ENCODE data around the gene STXBP5L. TPM values are rescaled to one million over a fixed set of nuclear protein-coding genes. Genes with fewer than 3 reads are reported as not detected.

STXBP5L gene
- polyA plus RNA-seq, 3 donors: not detected

- no peak overlapping the region for H3K27ac Mint-ChIP-seq
- no peak overlapping the region for H3K9ac ChIP-seq (ENCODE audit: insufficient read depth, low read length, poor library complexity, severe bottlenecking)
- H4K20me1 ChIP-seq (ENCODE audit: insufficient read depth, low read length): no peaks in the 10 kb centered on the region
- intact Hi-C loops (cut with micrococcal nuclease): no loop called here
- H3K79me2 ChIP-seq (ENCODE audit: insufficient read depth, low read length): no peaks in the 10 kb centered on the region
- H3K27ac ChIP-seq (ENCODE audit: low read depth in 1 of 2, low read length in 2 of 2): no peak overlapping the region
- H3K27me3 Mint-ChIP-seq (ENCODE audit: low read depth in 3 of 3): peaks cover 0 to 1% (median 0%) of the 10 kb centered on the region in 3 donors
- H2AFZ ChIP-seq (ENCODE audit: insufficient read depth, low read depth, low read length, poor library complexity, severe bottlenecking): no peak overlapping the region
- no peak for DNase-seq
- H3K4me1 ChIP-seq (ENCODE audit: control insufficient read depth in 1 of 2, insufficient read depth in 2 of 2, low read length in 2 of 2): no peaks in the 10 kb centered on the region
- H3K4me1 Mint-ChIP-seq: no peaks in the 10 kb centered on the region
- no peak overlapping the region for H3K4me2 ChIP-seq (replicated peaks; ENCODE audit: extremely low read depth, low read length, poor library complexity, severe bottlenecking)
- H3K36me3 Mint-ChIP-seq: no peaks in the 10 kb centered on the region
- no peaks in the 10 kb centered on the region for H3K36me3 ChIP-seq (replicated peaks in 1 of 2; ENCODE audit: control insufficient read depth in 1 of 2, insufficient read depth in 2 of 2, low read length in 2 of 2)
- H3K9me3 ChIP-seq (replicated peaks in 1 of 2; ENCODE audit: control insufficient read depth in 1 of 2, insufficient read depth in 1 of 2, low read length in 2 of 2): peaks cover 0 to 3% of the 10 kb centered on the region in 2 donors
- H3K9me3 Mint-ChIP-seq: peaks cover 2 to 11% (median 5%) of the 10 kb centered on the region in 7 donors
- H3K4me3 ChIP-seq (replicated peaks in 1 of 3; ENCODE audit: low read depth in 2 of 3, low read length in 3 of 3): no peak overlapping the region
- H3K27me3 ChIP-seq (ENCODE audit: control insufficient read depth in 2 of 2, insufficient read depth in 2 of 2, low read length in 2 of 2): no peaks in the 10 kb centered on the region
- no peak for TF ChIP-seq CTCF (IDR thresholded peaks at IDR 0.05)
- H3K4me3 Mint-ChIP-seq: no peak overlapping the region
Observed at GRCh38 chr3:121202573-121202972, 294.6 kb downstream of the STXBP5L start.

- H3K9me3 ChIP-seq (replicated peaks in 1 of 2; ENCODE audit: control insufficient read depth in 1 of 2, insufficient read depth in 1 of 2, low read length in 2 of 2): no peaks in the 10 kb centered on the region
Observed at GRCh38 chr3:121223116-121223515, 315.1 kb downstream of the STXBP5L start.

More at GRCh38 chr3:121223116-121223515, 315.1 kb downstream of the STXBP5L start:
- H3K9ac ChIP-seq (ENCODE audit: insufficient read depth, low read length, poor library complexity, severe bottlenecking): no peak overlapping the region
- no peak overlapping the region for H3K27ac ChIP-seq (ENCODE audit: low read depth in 1 of 2, low read length in 2 of 2)
- intact Hi-C loops (cut with micrococcal nuclease): no loop called here
- H3K4me1 Mint-ChIP-seq: no peaks in the 10 kb centered on the region
- no peak overlapping the region for H3K4me2 ChIP-seq (replicated peaks; ENCODE audit: extremely low read depth, low read length, poor library complexity, severe bottlenecking)
- no peaks in the 10 kb centered on the region for H3K27me3 ChIP-seq (ENCODE audit: control insufficient read depth in 2 of 2, insufficient read depth in 2 of 2, low read length in 2 of 2)
- H3K27ac Mint-ChIP-seq: no peak overlapping the region
- no peaks in the 10 kb centered on the region for H4K20me1 ChIP-seq (ENCODE audit: insufficient read depth, low read length)
- no peaks in the 10 kb centered on the region for H3K79me2 ChIP-seq (ENCODE audit: insufficient read depth, low read length)
- H2AFZ ChIP-seq (ENCODE audit: insufficient read depth, low read depth, low read length, poor library complexity, severe bottlenecking): no peak overlapping the region
- no peak overlapping the region for H3K4me3 ChIP-seq (replicated peaks in 1 of 3; ENCODE audit: low read depth in 2 of 3, low read length in 3 of 3)
- no peak overlapping the region for H3K4me3 Mint-ChIP-seq
- H3K9me3 Mint-ChIP-seq: peaks cover 0 to 3% (median 0%) of the 10 kb centered on the region in 7 donors
- no peak for TF ChIP-seq CTCF (IDR thresholded peaks at IDR 0.05)
- DNase-seq: no peak
- WGBS (ENCODE audit: insufficient coverage): 78% methylated on average over 1 of the region's 2 CpGs
- no peaks in the 10 kb centered on the region for H3K4me1 ChIP-seq (ENCODE audit: control insufficient read depth in 1 of 2, insufficient read depth in 2 of 2, low read length in 2 of 2)
- H3K36me3 Mint-ChIP-seq: no peaks in the 10 kb centered on the region
- no peaks in the 10 kb centered on the region for H3K36me3 ChIP-seq (replicated peaks in 1 of 2; ENCODE audit: control insufficient read depth in 1 of 2, insufficient read depth in 2 of 2, low read length in 2 of 2)
- H3K27me3 Mint-ChIP-seq (ENCODE audit: low read depth in 3 of 3): peaks cover 0 to 3% (median 3%) of the 10 kb centered on the region in 3 donors

Measured in CD14-positive monocyte (primary cell).